Vagina (tissue), 2 donors: ENCODE measurements around the gene MIER1. TPM values are rescaled to one million over a fixed set of nuclear protein-coding genes. Genes with fewer than 3 reads are reported as not detected.
A peak's percentile ranks its signal among the peaks of the same experiment; 100 is the strongest.

ENCODE experiments used
- DNase-seq, 2 donors: peaks; one replicate each; pipeline ENCODE4 v3.0.0-alpha.2; 2017; ENCODE audit errors: extremely low spot score in 2 of 2
- H3K27ac ChIP-seq: fragments of 200-600 bp; sonication (generic); one replicate; pipeline ENCODE4 v1.5.1; 2019
- H3K27me3 ChIP-seq: fragments of 200-600 bp; sonication (generic); one replicate; pipeline ENCODE4 v1.5.1; 2019
- H3K36me3 ChIP-seq, 2 donors: fragments of 200-600 bp; sonication (generic); one replicate each; pipeline ENCODE4 v1.5.1; 2017 to 2019
- H3K4me1 ChIP-seq: fragments of 200-600 bp; sonication (generic); one replicate; pipeline ENCODE4 v1.5.1; 2019
- H3K4me3 ChIP-seq, 2 donors: fragments of 200-600 bp; sonication (generic); 1 replicate in 1 of 2; 2 replicates in 1 of 2; pipeline ENCODE4 v1.5.1; 2016 to 2019
- H3K9me3 ChIP-seq: fragments of 200-600 bp; sonication (generic); one replicate; pipeline ENCODE4 v1.5.1; 2019
- CTCF ChIP-seq, 3 experiments: fragments of 450-650 bp in 2 of 3; fragments of 200-600 bp in 1 of 3; sonication (generic) in 1 of 3; IDR thresholded peaks; one replicate each; pipeline ENCODE4 v1.5.1; 2017 to 2019; ENCODE audit warnings: antibody characterized with exemption in 3 of 3, mild to moderate bottlenecking in 2 of 3, moderate library complexity in 2 of 3
- POLR2A ChIP-seq, 2 donors: fragments of 450-650 bp; IDR thresholded peaks; one replicate each; pipeline ENCODE4 v1.6.1; 2017; ENCODE audit warnings: antibody characterized with exemption in 2 of 2, mild to moderate bottlenecking in 2 of 2, moderate library complexity in 2 of 2
- POLR2AphosphoS5 ChIP-seq, 2 donors: sonication (generic); formaldehyde crosslinking; IDR thresholded peaks; one replicate each; pipeline ENCODE4 v1.9.0; 2017; ENCODE audit warnings: antibody characterized with exemption in 2 of 2, mild to moderate bottlenecking in 2 of 2, low read depth in 1 of 2; ENCODE audit not compliant: insufficient read depth in 1 of 2
- intact Hi-C: fragments of 100-400 bp; cut with DNase I; formaldehyde crosslinking; loops from one replicate; pipeline ENCODE4 v1.15.1; 2023
- total RNA-seq: library from RNA; depleted of rRNA; stranded (reverse); fragments of >200 nt; gene quantifications from one replicate; pipeline ENCODE4 v1.2.3, GENCODE V29; 2016

The MIER1 gene
- total RNA-seq, 1 donor from 2014 or later, result 39.5 TPM

- peaks cover 0 to 44% of the 10 kb centered on the region in 2 donors for H3K36me3 ChIP-seq
- H3K9me3 ChIP-seq, result no peaks in the 10 kb centered on the region
- intact Hi-C loops, result no loop called here
- peak overlapping the region; percentile 53 for H3K27ac ChIP-seq
- TF ChIP-seq POLR2A (IDR thresholded peaks at IDR 0.05) (no peak), POLR2AphosphoS5 (IDR thresholded peaks at IDR 0.05; ENCODE audit: insufficient read depth in 1 of 2, low read depth in 1 of 2) (peak in 1 of 2 donors; percentile 43)
- no peak for DNase-seq
- peaks cover 23% of the 10 kb centered on the region for H3K4me1 ChIP-seq
- peak overlapping the region; percentile 3 to 26 for H3K4me3 ChIP-seq
- H3K27me3 ChIP-seq, result no peaks in the 10 kb centered on the region
These were observed 56.9 kb downstream of the MIER1 start for GRCh38 chr1:66981679-66982078.

- Histone ChIP-seq H3K27ac (no peak overlapping the region), H3K36me3 (peaks cover 0 to 35% of the 10 kb centered on the region in 2 donors), H3K27me3 (no peaks in the 10 kb centered on the region), H3K4me3 (no peak overlapping the region), H3K9me3 (no peaks in the 10 kb centered on the region), H3K4me1 (peaks cover 23% of the 10 kb centered on the region)
- TF ChIP-seq POLR2A (IDR thresholded peaks at IDR 0.05) (no peak), CTCF (IDR thresholded peaks at IDR 0.05) (no peak), POLR2AphosphoS5 (IDR thresholded peaks at IDR 0.05; ENCODE audit: insufficient read depth in 1 of 2, low read depth in 1 of 2) (no peak)
- intact Hi-C loops, result no loop called here
- no peak for DNase-seq
These were observed 57.9 kb downstream of the MIER1 start for GRCh38 chr1:66982561-66983260.

- H3K4me1 ChIP-seq, result peaks cover 23% of the 10 kb centered on the region
- H3K36me3 ChIP-seq, result peaks cover 0 to 23% of the 10 kb centered on the region in 2 donors
- no peaks in the 10 kb centered on the region for H3K9me3 ChIP-seq
- intact Hi-C loops, result no loop called here
- no peak for TF ChIP-seq POLR2AphosphoS5 (IDR thresholded peaks at IDR 0.05; ENCODE audit: insufficient read depth in 1 of 2, low read depth in 1 of 2)
- TF ChIP-seq CTCF (IDR thresholded peaks at IDR 0.05), result no peak
- no peak for TF ChIP-seq POLR2A (IDR thresholded peaks at IDR 0.05)
- H3K4me3 ChIP-seq, result no peak overlapping the region
- no peak overlapping the region for H3K27ac ChIP-seq
- DNase-seq, result no peak
- no peaks in the 10 kb centered on the region for H3K27me3 ChIP-seq
These were observed 59.7 kb downstream of the MIER1 start for GRCh38 chr1:66984491-66984890.

- Histone ChIP-seq H3K36me3 (peaks cover 0 to 19% of the 10 kb centered on the region in 2 donors), H3K9me3 (no peaks in the 10 kb centered on the region), H3K27ac (no peak overlapping the region), H3K4me3 (no peak overlapping the region), H3K27me3 (no peaks in the 10 kb centered on the region), H3K4me1 (peaks cover 13% of the 10 kb centered on the region)
- DNase-seq, result no peak
- intact Hi-C loops, result no loop called here
- TF ChIP-seq POLR2AphosphoS5 (IDR thresholded peaks at IDR 0.05; ENCODE audit: insufficient read depth in 1 of 2, low read depth in 1 of 2) (no peak), POLR2A (IDR thresholded peaks at IDR 0.05) (no peak), CTCF (IDR thresholded peaks at IDR 0.05) (no peak)
These were observed 61.0 kb downstream of the MIER1 start for GRCh38 chr1:66985835-66986234.

GRCh38 chr1:66993076-66993475 is 68.3 kb downstream of the MIER1 start:
- TF ChIP-seq CTCF (IDR thresholded peaks at IDR 0.05) (no peak), POLR2A (IDR thresholded peaks at IDR 0.05) (no peak), POLR2AphosphoS5 (IDR thresholded peaks at IDR 0.05; ENCODE audit: insufficient read depth in 1 of 2, low read depth in 1 of 2) (no peak)
- H3K9me3 ChIP-seq, result no peaks in the 10 kb centered on the region

More at GRCh38 chr1:66993076-66993475, 68.3 kb downstream of the MIER1 start:
- Histone ChIP-seq H3K4me3 (no peak overlapping the region), H3K4me1 (no peaks in the 10 kb centered on the region), H3K27ac (no peak overlapping the region), H3K36me3 (peaks cover 0 to 6% of the 10 kb centered on the region in 2 donors), H3K27me3 (no peaks in the 10 kb centered on the region)
- DNase-seq, result no peak
- intact Hi-C loops, result no loop called here
